Bronchial epithelial cell (primary cell): ENCODE results near the gene NOP10. TPM values are rescaled to one million over a fixed set of nuclear protein-coding genes. Genes with fewer than 3 reads are reported as not detected.

Experiments
- DNase-seq: peaks from one replicate; pipeline ENCODE4 v3.0.0-alpha.2; 2010; ENCODE audit warnings: low read depth
- FAIRE-seq: peaks from 2 replicates; lab custom pipeline; 2011; peaks lifted over from hg19 to GRCh38; lab: Jason Lieb, UNC
- H3K27me3 ChIP-seq: 2 replicates; pipeline ENCODE4 v1.5.1; 2011; ENCODE audit warnings: low read length; ENCODE audit not compliant: control insufficient read depth, insufficient read depth
- H3K36me3 ChIP-seq: 2 replicates; pipeline ENCODE4 v1.5.1; 2011; ENCODE audit warnings: low read length; ENCODE audit not compliant: control insufficient read depth, insufficient read depth
- H3K4me3 ChIP-seq: 2 replicates; pipeline ENCODE4 v1.5.1; 2011; ENCODE audit warnings: mild to moderate bottlenecking, low read depth, low read length, control low read depth
- CTCF ChIP-seq: IDR thresholded peaks from 2 replicates; pipeline ENCODE4 v1.5.1; 2011; ENCODE audit warnings: mild to moderate bottlenecking, moderate library complexity, low read length, control low read depth, inconsistent platforms; ENCODE audit not compliant: insufficient read depth, severe bottlenecking
- total RNA-seq: library from RNA; depleted of rRNA; stranded (reverse); fragments of >200 nt; gene quantifications from 2 replicates; pipeline ENCODE4 v1.2.1, GENCODE V29; 2014

Gene NOP10
- total RNA-seq, 1 donor from 2014 or later, result 187 TPM

- DNase-seq (no peak), FAIRE-seq (no peak)
- no peak for TF ChIP-seq CTCF
- peaks cover 2% of the 10 kb centered on the region for H3K36me3 ChIP-seq
- H3K4me3 ChIP-seq, result no peak overlapping the region
- no peaks in the 10 kb centered on the region for H3K27me3 ChIP-seq
Measured at GRCh38 chr15:34336231-34336990, 6.5 kb downstream of the NOP10 start.

- Histone ChIP-seq H3K36me3 (peaks cover 2% of the 10 kb centered on the region), H3K4me3 (no peak overlapping the region), H3K27me3 (no peaks in the 10 kb centered on the region)
- peak; percentile 63 for DNase-seq
- TF ChIP-seq CTCF, result no peak
- no peak for FAIRE-seq
Measured at GRCh38 chr15:34335176-34336032, 7.5 kb downstream of the NOP10 start.

GRCh38 chr15:34334672-34335071, 8.3 kb downstream of the NOP10 start:
- DNase-seq (peak; percentile 70), FAIRE-seq (no peak)
- H3K27me3 ChIP-seq, result no peaks in the 10 kb centered on the region
- no peak for TF ChIP-seq CTCF
- H3K4me3 ChIP-seq, result no peak overlapping the region
- no peaks in the 10 kb centered on the region for H3K36me3 ChIP-seq

DNA sequence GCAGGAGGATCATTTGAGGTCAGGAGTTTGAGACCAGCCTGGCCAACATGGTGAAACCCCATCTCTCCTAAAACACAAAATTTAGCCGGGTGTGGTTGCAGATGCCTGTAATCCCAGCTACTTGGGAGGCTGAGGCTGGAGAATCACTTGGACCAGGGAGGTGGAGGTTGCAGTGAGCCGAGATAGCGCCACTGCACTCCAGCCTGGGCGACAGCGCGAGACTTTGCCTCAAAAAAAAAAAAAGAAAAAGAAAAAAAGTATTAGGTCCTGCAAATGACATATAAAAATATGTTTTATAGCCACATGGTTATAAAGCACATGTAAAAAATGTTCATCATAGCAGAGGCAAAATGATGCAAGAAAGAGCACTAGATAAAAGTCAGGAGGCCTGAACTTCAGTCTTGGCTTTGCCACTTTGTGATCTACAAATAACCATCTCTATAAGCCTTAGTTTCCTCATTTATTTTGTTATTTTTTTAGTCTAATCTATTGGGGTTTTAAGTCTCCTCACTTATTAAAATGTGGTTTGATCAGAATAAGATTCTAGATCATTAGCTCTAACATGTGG, 10.3 kb downstream of the NOP10 start:
- no peak for DNase-seq
- no peak for FAIRE-seq
- H3K36me3 ChIP-seq, result no peaks in the 10 kb centered on the region
- H3K27me3 ChIP-seq, result no peaks in the 10 kb centered on the region
- TF ChIP-seq CTCF, result no peak
- H3K4me3 ChIP-seq, result no peak overlapping the region

DNA sequence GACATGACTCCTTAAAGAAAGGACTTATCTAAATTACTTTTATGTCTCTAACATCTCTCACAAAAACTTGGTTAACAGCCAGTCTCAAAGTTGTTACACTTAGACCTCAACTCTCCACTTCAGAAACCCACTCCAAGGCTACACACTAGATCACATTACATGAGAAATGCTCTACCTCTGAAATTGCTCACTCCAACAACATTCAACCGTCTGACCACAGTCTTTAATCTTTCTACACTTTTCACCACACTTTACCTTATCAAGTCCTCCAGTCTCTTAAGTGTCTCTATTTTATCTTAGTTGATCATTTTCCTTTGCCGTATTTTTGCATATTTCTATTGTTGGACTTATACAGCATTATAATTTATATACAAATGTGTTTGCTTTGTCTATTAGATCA, 11.1 kb downstream of the NOP10 start:
- no peak for TF ChIP-seq CTCF
- Histone ChIP-seq H3K4me3 (no peak overlapping the region), H3K27me3 (no peaks in the 10 kb centered on the region), H3K36me3 (no peaks in the 10 kb centered on the region)
- FAIRE-seq (no peak), DNase-seq (no peak)
